ENCODE data around the gene ELOVL6. TPM values are rescaled to one million over a fixed set of nuclear protein-coding genes. Genes with fewer than 3 reads are reported as not detected.

ELOVL6 gene
- total and polyA plus RNA-seq, 9 of the 15 experiments (the other 6 are each of a cell fraction or from before 2014, with no cell fraction given), result 18.3 to 82.6 (median 46.0) TPM

GRCh38 chr4:110034026-110034393, 164.4 kb downstream of the ELOVL6 start (continued):
- no peak for TF ChIP-seq PRDM10 (IDR thresholded peaks at IDR 0.05; ENCODE audit: partially characterized antibody)

- Histone ChIP-seq H4K20me1 (replicated peaks; ENCODE audit: control insufficient read depth, insufficient read depth, low read length) (no peaks in the 10 kb centered on the region), H3K4me3 (no peak overlapping the region), H3K9ac (ENCODE audit: insufficient read depth in 1 of 2, low read depth in 2 of 2, low read length in 2 of 2) (no peak overlapping the region), H3K9me1 (ENCODE audit: control insufficient read depth, insufficient read depth, low read length) (no peaks in the 10 kb centered on the region), H3K27ac (ENCODE audit: extremely low read depth, low read depth, low read length) (no peak overlapping the region), H3K79me2 (ENCODE audit: control insufficient read depth, insufficient read depth, low read length) (no peaks in the 10 kb centered on the region), H3K9me3 (replicated peaks; ENCODE audit: control insufficient read depth, insufficient read depth, low read depth, low read length) (no peaks in the 10 kb centered on the region), H3K4me1 (replicated peaks in 1 of 2; ENCODE audit: control insufficient read depth in 2 of 2, insufficient read depth in 2 of 2, low read length in 2 of 2) (peaks cover 0 to 3% of the 10 kb centered on the region in 2 experiments; a peak in 2 of 5 replicates), H3K4me2 (ENCODE audit: insufficient read depth, low read length) (no peak overlapping the region), H3K36me3 (ENCODE audit: control insufficient read depth, insufficient read depth, low read length) (no peaks in the 10 kb centered on the region), H2AFZ (ENCODE audit: low read depth, low read length) (no peak overlapping the region), H3K27me3 (ENCODE audit: control insufficient read depth in 2 of 2, insufficient read depth in 2 of 2, low read length in 2 of 2) (peaks cover 7 to 11% of the 10 kb centered on the region in 2 experiments; a peak in 3 of 5 replicates)
- in situ Hi-C loops (cut with MboI), result no loop called here
- ChIA-PET CTCF (ENCODE audit: low intra/inter-chr PET ratio) (no interaction called here), POLR2A (interaction anchor here (1.0 kb wide), 1 partner anchor 23 kb away, joined by 4 read pairs; no protein-coding TSS in a partner anchor)
- ATAC-seq (no peak), FAIRE-seq (no peak), DNase-seq (ENCODE audit: extremely low read depth in 1 of 4, low spot score in 3 of 4) (no peak)
- no peak for TF ChIP-seq ZNF274 (IDR thresholded peaks at IDR 0.05; ENCODE audit: borderline replicate concordance, low read depth, low read length)
- TF ChIP-seq ELK3 (CRISPR knock-in tag; IDR thresholded peaks at IDR 0.05), result no peak
- BruUV-seq (replicated peaks), result no TSS peak
- WGBS (ENCODE audit: insufficient coverage, low coverage, missing lambda C conversion rate), result 3% methylated on average over 8 of the region's 8 CpGs
- intact Hi-C loops (cut with micrococcal nuclease), result no loop called here
These were observed 164.9 kb downstream of the ELOVL6 start for GRCh38 chr4:110033355-110034025.
